Measurements from ENCODE around the gene BICDL1.

BICDL1 gene

DNA sequence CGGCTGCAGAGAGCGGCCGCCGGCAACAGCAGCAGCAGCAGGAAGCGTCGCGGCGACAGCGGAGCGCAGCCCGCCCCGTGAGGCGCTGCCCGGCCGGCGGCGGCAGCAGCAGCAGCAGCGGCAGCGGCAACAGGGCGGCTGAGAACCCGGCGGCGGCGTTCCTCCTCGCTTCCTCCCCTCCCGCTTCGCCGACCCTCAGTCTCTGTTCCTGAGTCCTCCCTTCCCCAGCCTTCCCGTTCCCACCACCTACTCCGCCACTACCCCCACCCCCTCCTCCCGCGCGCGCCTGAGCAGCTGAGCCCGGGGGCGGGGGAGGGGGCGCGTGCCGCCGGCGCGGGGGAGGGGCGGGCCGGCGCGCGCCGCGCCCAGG is 310 bp downstream of the BICDL1 start:
- H3K9me3 ChIP-seq (ENCODE audit: control insufficient read depth, insufficient read depth, low read depth, low read length): no peaks in the 10 kb centered on the region
- no peaks in the 10 kb centered on the region for H3K4me1 ChIP-seq (ENCODE audit: control insufficient read depth, insufficient read depth, low read length)
- peak overlapping the region; percentile 62 for H3K4me3 ChIP-seq (ENCODE audit: low read depth, low read length)
- peak overlapping the region; percentile 50; the same call in 1 of the 2 replicates for H3K27ac ChIP-seq (ENCODE audit: extremely low read depth, low read depth, low read length)
- ChIA-PET CTCF (interaction anchor here (0.6 to 1.3 kb wide), 2 partner anchors 18 to 58 kb away, joined by 3 to 4 read pairs; no protein-coding TSS in a partner anchor), POLR2A (interaction anchor here (1.5 to 1.8 kb wide), 3 partner anchors 98 to 302 kb away, joined by 7 to 12 read pairs (median 11); partner anchors contain the start of genes RAB35 and RNU4-2)
- H3K36me3 ChIP-seq (ENCODE audit: control insufficient read depth in 2 of 2, insufficient read depth in 1 of 2, low read length in 2 of 2): no peaks in the 10 kb centered on the region
- TF ChIP-seq ZNF548 (tag by site-specific recombination; IDR thresholded peaks at IDR 0.05) (no peak), ZNF621 (tag by site-specific recombination; IDR thresholded peaks at IDR 0.05) (no peak), KLF9 (tag by site-specific recombination; IDR thresholded peaks at IDR 0.05; ENCODE audit: low read depth) (peak; percentile 42), ZSCAN16 (tag by site-specific recombination; IDR thresholded peaks at IDR 0.05) (no peak), ZNF514 (tag by site-specific recombination; IDR thresholded peaks at IDR 0.05) (no peak), ZNF341 (tag by site-specific recombination; IDR thresholded peaks at IDR 0.05; ENCODE audit: low read depth) (peak; percentile 65; the same call in 1 of the 2 replicates), ZSCAN30 (tag by site-specific recombination; IDR thresholded peaks at IDR 0.05) (peak; percentile 35; the same call in 1 of the 2 replicates), IKZF3 (tag by site-specific recombination; IDR thresholded peaks at IDR 0.05) (peak; percentile 47; the same call in 1 of the 2 replicates), ZFP3 (tag by site-specific recombination; IDR thresholded peaks at IDR 0.05; ENCODE audit: low read depth) (no peak), ZBTB7A (tag by site-specific recombination; IDR thresholded peaks at IDR 0.05; ENCODE audit: low read depth) (no peak), KLF1 (tag by site-specific recombination; IDR thresholded peaks at IDR 0.05) (peak; percentile 33; the same call in 1 of the 2 replicates), ZEB2 (tag by site-specific recombination; IDR thresholded peaks at IDR 0.05) (no peak), KLF10 (tag by site-specific recombination; IDR thresholded peaks at IDR 0.05) (no peak), GLIS2 (tag by site-specific recombination; IDR thresholded peaks at IDR 0.05) (no peak), GLIS1 (tag by site-specific recombination; IDR thresholded peaks at IDR 0.05) (no peak), KLF8 (tag by site-specific recombination; IDR thresholded peaks at IDR 0.05) (peak; percentile 48; the same call in 1 of the 2 replicates), ZNF214 (tag by site-specific recombination; IDR thresholded peaks at IDR 0.05; ENCODE audit: borderline replicate concordance) (no peak), OVOL3 (tag by site-specific recombination; IDR thresholded peaks at IDR 0.05) (no peak), ZNF23 (tag by site-specific recombination; IDR thresholded peaks at IDR 0.05; ENCODE audit: borderline replicate concordance) (no peak), SP2 (tag by site-specific recombination; IDR thresholded peaks at IDR 0.05) (peak; percentile 53), ZNF677 (tag by site-specific recombination; IDR thresholded peaks at IDR 0.05) (0 out of 2 replicates have a peak, but pooled peaks have one; percentile 11), EGR2 (tag by site-specific recombination; IDR thresholded peaks at IDR 0.05; ENCODE audit: low read depth) (peak; percentile 70)
- TF ChIP-seq, protein P1, sequence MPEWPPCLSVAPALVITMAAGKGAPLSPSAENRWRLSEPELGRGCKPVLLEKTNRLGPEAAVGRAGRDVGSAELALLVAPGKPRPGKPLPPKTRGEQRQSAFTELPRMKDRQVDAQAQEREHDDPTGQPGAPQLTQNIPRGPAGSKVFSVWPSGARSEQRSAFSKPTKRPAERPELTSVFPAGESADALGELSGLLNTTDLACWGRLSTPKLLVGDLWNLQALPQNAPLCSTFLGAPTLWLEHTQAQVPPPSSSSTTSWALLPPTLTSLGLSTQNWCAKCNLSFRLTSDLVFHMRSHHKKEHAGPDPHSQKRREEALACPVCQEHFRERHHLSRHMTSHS (tag by site-specific recombination; IDR thresholded peaks at IDR 0.05): no peak
- TF ChIP-seq, protein P2, sequence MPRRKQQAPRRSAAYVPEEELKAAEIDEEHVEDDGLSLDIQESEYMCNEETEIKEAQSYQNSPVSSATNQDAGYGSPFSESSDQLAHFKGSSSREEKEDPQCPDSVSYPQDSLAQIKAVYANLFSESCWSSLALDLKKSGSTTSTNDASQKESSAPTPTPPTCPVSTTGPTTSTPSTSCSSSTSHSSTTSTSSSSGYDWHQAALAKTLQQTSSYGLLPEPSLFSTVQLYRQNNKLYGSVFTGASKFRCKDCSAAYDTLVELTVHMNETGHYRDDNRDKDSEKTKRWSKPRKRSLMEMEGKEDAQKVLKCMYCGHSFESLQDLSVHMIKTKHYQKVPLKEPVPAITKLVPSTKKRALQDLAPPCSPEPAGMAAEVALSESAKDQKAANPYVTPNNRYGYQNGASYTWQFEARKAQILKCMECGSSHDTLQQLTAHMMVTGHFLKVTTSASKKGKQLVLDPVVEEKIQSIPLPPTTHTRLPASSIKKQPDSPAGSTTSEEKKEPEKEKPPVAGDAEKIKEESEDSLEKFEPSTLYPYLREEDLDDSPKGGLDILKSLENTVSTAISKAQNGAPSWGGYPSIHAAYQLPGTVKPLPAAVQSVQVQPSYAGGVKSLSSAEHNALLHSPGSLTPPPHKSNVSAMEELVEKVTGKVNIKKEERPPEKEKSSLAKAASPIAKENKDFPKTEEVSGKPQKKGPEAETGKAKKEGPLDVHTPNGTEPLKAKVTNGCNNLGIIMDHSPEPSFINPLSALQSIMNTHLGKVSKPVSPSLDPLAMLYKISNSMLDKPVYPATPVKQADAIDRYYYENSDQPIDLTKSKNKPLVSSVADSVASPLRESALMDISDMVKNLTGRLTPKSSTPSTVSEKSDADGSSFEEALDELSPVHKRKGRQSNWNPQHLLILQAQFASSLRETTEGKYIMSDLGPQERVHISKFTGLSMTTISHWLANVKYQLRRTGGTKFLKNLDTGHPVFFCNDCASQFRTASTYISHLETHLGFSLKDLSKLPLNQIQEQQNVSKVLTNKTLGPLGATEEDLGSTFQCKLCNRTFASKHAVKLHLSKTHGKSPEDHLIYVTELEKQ (tag by site-specific recombination; IDR thresholded peaks at IDR 0.05; ENCODE audit: borderline replicate concordance): no peak
- TF ChIP-seq, protein P3, sequence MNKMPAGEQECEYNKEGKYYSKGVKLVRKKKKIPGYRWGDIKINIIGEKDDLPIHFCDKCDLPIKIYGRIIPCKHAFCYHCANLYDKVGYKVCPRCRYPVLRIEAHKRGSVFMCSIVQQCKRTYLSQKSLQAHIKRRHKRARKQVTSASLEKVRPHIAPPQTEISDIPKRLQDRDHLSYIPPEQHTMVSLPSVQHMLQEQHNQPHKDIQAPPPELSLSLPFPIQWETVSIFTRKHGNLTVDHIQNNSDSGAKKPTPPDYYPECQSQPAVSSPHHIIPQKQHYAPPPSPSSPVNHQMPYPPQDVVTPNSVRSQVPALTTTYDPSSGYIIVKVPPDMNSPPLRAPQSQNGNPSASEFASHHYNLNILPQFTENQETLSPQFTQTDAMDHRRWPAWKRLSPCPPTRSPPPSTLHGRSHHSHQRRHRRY (tag by site-specific recombination; IDR thresholded peaks at IDR 0.05): no peak
- TF ChIP-seq, protein P4, sequence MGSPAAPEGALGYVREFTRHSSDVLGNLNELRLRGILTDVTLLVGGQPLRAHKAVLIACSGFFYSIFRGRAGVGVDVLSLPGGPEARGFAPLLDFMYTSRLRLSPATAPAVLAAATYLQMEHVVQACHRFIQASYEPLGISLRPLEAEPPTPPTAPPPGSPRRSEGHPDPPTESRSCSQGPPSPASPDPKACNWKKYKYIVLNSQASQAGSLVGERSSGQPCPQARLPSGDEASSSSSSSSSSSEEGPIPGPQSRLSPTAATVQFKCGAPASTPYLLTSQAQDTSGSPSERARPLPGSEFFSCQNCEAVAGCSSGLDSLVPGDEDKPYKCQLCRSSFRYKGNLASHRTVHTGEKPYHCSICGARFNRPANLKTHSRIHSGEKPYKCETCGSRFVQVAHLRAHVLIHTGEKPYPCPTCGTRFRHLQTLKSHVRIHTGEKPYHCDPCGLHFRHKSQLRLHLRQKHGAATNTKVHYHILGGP (tag by site-specific recombination; IDR thresholded peaks at IDR 0.05): no peak
- TF ChIP-seq, protein P5, sequence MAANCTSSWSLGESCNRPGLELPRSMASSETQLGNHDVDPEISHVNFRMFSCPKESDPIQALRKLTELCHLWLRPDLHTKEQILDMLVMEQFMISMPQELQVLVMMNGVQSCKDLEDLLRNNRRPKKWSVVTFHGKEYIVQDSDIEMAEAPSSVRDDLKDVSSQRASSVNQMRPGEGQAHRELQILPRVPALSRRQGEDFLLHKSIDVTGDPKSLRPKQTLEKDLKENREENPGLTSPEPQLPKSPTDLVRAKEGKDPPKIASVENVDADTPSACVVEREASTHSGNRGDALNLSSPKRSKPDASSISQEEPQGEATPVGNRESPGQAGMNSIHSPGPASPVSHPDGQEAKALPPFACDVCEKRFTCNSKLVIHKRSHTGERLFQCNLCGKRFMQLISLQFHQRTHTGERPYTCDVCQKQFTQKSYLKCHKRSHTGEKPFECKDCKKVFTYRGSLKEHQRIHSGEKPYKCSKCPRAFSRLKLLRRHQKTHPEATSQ (tag by site-specific recombination; IDR thresholded peaks at IDR 0.05): no peak
- TF ChIP-seq, protein P6, sequence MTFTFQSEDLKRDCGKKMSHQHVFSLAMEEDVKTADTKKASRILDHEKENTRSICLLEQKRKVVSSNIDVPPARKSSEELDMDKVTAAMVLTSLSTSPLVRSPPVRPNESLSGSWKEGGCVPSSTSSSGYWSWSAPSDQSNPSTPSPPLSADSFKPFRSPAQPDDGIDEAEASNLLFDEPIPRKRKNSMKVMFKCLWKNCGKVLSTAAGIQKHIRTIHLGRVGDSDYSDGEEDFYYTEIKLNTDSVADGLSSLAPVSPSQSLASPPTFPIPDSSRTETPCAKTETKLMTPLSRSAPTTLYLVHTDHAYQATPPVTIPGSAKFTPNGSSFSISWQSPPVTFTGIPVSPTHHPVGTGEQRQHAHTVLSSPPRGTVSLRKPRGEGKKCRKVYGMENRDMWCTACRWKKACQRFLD (tag by site-specific recombination; IDR thresholded peaks at IDR 0.05): no peak
